Endothelial cell of umbilical vein (primary cell): ENCODE data around the gene SMIM26.

Experiments
- CTCF ChIP-seq, 2 donors: IDR thresholded peaks; 1 replicate in 1 of 2; 2 replicates in 1 of 2; pipeline ENCODE4 v1.5.1; 2011; ENCODE audit warnings: low read length in 2 of 2, mild to moderate bottlenecking in 2 of 2, moderate library complexity in 2 of 2, control low read depth in 1 of 2, inconsistent platforms in 1 of 2, low read depth in 1 of 2; ENCODE audit not compliant: insufficient read depth in 1 of 2; ENCODE audit errors: extremely low read depth in 1 of 2
- EZH2 ChIP-seq: IDR thresholded peaks from 2 replicates; pipeline ENCODE4 v1.6.1; 2012; ENCODE audit warnings: borderline replicate concordance, low read depth, mild to moderate bottlenecking, moderate library complexity, low read length, inconsistent platforms; ENCODE audit not compliant: severe bottlenecking
- FOS ChIP-seq: IDR thresholded peaks from 2 replicates; pipeline ENCODE4 v1.6.1; 2011; ENCODE audit warnings: mild to moderate bottlenecking, low read length, moderate library complexity, borderline replicate concordance; ENCODE audit not compliant: insufficient read depth
- GATA2 ChIP-seq: IDR thresholded peaks from 2 replicates; pipeline ENCODE4 v1.7.0; 2011; ENCODE audit warnings: low read depth, mild to moderate bottlenecking, moderate library complexity, mixed read lengths, low read length; ENCODE audit not compliant: insufficient read length, insufficient read depth
- JUN ChIP-seq: IDR thresholded peaks from 2 replicates; pipeline ENCODE4 v1.6.1; 2011; ENCODE audit warnings: borderline replicate concordance, low read depth; ENCODE audit not compliant: insufficient read length, insufficient read depth
- POLR2A ChIP-seq: IDR thresholded peaks from 2 replicates; pipeline ENCODE4 v1.6.1; 2012; ENCODE audit warnings: low read depth, mild to moderate bottlenecking, control low read depth, low read length
- POLR2AphosphoS5 ChIP-seq: IDR thresholded peaks from 2 replicates; pipeline ENCODE4 v1.6.1; 2012; ENCODE audit warnings: low read depth, mild to moderate bottlenecking, control low read depth, low read length, moderate library complexity; ENCODE audit not compliant: insufficient read depth

DNA sequence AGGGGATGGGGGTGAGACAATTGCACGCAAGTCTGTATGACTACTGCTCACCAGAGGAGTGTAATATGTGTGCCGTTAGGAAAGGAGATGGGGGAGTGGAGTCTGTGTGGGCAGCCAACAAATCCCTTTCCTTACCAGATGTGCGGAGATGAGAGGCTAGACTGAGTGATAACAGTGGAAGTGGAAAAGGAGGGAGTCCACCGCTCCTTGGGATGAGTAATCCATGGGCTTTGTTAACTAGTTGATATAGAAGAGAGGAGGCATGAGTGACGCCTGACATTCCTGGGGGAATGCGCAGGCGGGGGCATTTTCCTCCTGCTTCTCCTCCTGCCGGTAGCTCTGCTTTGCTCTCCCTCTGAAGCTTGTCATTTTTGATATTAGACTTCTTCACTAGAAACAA, 13.5 kb upstream of the SMIM26 start:
- TF ChIP-seq CTCF (IDR thresholded peaks at IDR 0.05; ENCODE audit: extremely low read depth in 1 of 2, insufficient read depth in 1 of 2, low read depth in 1 of 2, low read length in 2 of 2) (no peak), POLR2A (no peak), JUN (no peak), POLR2AphosphoS5 (no peak), EZH2 (no peak), FOS (no peak), GATA2 (no peak)
